GM15510 (cell line): ENCODE measurements around the gene UPK3A.

Experiments used
- POLR2A ChIP-seq: IDR thresholded peaks from 3 replicates; pipeline ENCODE4 v1.6.1; 2011; ENCODE audit warnings: borderline replicate concordance; ENCODE audit not compliant: insufficient read length; ENCODE audit errors: extremely low read depth

The UPK3A gene

DNA sequence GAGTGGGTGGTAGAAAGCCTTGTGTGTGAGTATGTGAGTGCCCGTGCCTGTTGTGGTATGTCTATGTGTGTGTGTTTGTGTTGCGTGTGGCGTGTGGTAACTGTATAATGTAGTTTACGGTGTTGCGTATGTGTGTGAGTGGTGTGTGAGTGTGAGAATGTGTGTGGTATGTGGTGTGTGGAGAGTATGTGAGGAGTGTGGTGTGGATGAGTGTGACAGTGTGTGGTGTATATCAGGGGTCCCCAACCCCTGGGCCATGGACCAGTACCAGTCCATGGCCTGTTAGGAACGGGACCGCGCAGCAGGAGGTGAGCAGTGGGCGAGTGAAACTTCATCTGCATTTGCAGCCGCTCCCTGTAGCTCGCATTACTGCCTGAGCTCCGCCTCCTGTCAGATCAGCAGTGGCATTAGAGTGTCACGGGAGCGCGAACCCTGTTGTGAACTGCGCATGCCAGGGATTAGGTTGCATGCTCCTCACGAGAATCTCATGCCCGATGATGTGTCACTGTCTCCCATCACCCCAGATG lies 5.7 kb downstream of the UPK3A start:
- no peak for TF ChIP-seq POLR2A

- TF ChIP-seq POLR2A = no peak
Observed at GRCh38 chr22:45291061-45291930, 6.5 kb downstream of the UPK3A start.

- TF ChIP-seq POLR2A = no peak
Observed at GRCh38 chr22:45291931-45292290, 7.2 kb downstream of the UPK3A start.

DNA sequence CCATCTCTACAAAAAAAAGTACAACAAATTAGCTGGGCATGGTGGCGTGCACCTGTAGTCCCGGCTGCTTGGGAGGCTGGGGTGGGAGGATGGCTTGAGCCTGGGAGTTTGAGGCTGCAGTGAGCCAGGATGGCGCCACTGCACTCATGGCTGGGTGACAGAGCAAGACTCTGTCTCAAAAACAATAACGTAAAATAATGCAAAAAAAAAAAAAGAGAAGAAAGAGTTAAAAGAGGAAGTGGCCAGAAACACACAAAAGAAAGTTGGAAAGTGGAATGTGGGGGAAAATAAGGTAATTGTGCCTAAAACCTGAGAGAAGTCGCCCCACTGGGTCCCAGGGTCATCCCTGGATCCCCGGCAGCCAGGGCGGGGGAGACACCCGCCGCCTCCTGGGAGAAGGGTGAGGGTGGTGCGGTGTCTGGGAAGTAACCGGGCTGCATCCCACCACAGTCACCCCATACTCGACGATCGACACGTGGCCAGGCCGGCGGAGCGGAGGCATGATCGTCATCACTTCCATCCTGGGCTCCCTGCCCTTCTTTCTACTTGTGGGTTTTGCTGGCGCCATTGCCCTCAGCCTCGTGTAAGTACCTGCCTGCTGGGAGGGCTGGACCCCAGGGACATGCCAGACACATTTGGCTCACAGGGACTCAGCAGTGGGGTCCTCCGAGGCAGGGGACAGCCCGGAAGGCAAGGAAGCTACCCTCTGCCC lies 8.1 kb downstream of the UPK3A start:
- no peak for TF ChIP-seq POLR2A

GRCh38 chr22:45294030-45294429 lies 9.3 kb downstream of the UPK3A start:
- no peak for TF ChIP-seq POLR2A

- TF ChIP-seq POLR2A = no peak
Observed at GRCh38 chr22:45295492-45295891, 10.7 kb downstream of the UPK3A start.

- no peak for TF ChIP-seq POLR2A
Observed at GRCh38 chr22:45296628-45297297, 12.0 kb downstream of the UPK3A start.

DNA sequence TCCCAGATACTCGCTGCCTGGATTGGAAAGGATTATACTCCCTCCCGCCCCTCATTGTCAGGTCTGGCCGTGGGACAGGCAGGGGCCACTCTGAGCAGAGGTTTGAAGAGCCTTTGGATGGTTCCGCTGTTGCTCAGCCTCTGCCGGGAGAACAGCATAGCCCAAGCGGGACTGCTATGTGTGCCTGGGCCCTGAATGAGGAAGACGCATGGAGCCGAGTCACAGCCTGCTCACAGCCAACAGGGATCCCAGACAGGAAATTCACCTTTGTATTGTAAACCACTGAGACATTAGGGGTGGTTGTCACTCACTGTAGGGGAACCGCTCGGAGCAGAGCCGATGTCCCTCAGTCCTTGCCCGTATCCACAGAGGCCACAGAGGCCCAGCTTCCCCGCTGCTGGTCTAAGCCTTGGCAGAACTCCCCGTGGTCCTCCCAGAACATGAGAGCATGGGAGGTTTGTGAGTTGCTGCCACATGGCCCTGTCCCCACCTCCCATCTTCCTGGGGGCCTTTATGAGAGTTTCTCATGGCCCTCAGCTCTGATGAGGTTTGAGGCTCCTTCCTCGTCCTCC lies 14.3 kb downstream of the UPK3A start:
- no peak for TF ChIP-seq POLR2A

DNA sequence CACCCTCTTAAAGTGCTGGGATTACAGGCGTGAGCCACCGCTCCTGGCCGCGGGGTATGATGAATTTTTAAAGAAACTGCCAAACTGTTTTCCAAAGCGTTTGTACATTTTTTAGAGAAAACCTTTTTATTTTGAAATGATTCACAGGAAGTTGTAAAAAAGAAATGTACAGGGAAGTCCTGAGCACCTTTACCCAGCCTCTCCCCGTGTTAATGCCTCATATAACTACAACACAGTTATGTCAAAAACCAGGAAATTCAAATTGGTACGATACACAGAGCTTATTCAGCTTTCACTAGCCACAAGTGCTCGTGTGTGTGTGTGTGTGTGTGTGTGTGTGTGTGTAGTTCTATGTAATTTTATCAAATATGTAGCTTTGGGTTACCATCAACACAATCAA lies 18.0 kb downstream of the UPK3A start:
- no peak for TF ChIP-seq POLR2A

DNA sequence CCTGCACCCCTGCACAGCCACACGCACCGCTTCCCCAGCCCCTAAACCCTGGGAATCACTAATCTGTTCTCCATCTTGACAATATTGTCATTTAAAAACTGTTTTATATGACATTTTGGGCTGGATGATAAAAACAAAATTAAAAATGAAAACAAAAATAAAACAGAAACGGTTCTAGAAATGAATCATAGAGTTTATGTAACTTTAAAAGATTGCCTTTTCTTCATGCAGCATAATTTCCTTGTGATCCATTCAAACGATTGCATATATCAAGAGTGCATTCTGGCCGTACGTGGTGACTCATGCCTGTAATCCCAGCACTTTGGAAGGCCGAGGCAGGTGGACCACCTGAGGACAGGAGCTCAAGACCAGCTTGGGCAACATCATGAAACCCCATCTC lies 18.4 kb downstream of the UPK3A start:
- TF ChIP-seq POLR2A = no peak

DNA sequence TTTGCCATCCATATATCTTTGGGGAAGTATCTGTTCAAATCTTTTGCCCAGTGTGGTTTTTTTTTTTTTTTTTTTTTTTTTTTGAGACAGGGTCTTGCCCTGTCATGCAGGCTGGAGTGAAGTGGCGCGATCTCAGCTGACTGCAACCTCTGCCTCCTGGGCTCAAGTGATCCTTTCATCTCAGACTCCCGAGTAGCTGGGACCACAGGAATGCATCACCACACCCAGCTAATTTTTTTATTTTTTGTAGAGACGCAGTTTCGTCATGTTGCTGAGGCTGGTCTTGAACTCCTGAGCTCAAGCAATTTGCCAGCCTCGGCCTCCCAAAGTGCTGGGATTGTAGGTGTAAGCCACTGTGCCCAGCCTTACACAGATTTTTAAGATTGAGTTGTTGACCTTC lies 20.2 kb downstream of the UPK3A start:
- no peak for TF ChIP-seq POLR2A

- no peak for TF ChIP-seq POLR2A
Observed at GRCh38 chr22:45305456-45306075, 20.8 kb downstream of the UPK3A start.

GRCh38 chr22:45306139-45306538 lies 21.4 kb downstream of the UPK3A start:
- TF ChIP-seq POLR2A = no peak

DNA sequence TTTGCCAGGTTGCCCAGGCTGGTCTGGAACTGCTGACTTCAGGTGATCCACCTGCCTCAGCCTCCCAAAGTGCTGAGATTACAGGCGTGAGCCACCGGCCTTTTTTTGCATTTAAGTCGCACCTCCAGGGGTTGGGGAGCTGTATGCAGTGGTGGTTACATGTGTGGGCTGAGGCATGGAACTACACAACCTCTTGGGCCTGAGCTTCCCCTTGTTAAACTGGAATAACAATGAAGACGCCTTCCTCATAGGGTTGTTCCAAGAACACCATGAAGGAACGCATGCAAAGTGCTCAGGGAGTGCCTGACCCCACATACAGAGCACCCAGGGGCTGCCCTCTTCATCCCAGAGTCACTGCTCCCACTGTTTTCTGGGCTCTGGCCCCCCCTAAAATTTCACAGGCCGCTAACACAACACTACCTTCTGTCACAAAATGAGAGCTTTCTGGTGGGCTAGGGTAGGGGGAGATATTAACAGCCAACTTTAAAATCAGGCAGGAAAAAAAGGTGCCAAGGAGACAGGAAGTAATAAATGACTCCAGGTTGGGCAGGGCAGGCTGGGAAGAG lies 23.7 kb downstream of the UPK3A start:
- no peak for TF ChIP-seq POLR2A
